Measurements from ENCODE around the gene NCMAP. TPM values are rescaled to one million over a fixed set of nuclear protein-coding genes. Genes with fewer than 3 reads are reported as not detected.
A peak's percentile ranks its signal among the peaks of the same experiment; 100 is the strongest.

The NCMAP gene
- total RNA-seq, 1 experiment from 2014 or later = 78.8 TPM

- Mint-ChIP-seq H3K27me3 (ENCODE audit: unreplicated experiment) (no peaks in the 10 kb centered on the region), H3K9me3 (ENCODE audit: low read depth, unreplicated experiment) (no peaks in the 10 kb centered on the region), H3K27ac (ENCODE audit: unreplicated experiment) (no peak overlapping the region), H3K4me1 (ENCODE audit: low read depth, unreplicated experiment) (peaks cover 8% of the 10 kb centered on the region), H3K4me3 (ENCODE audit: low read depth, unreplicated experiment) (no peak overlapping the region), H3K36me3 (ENCODE audit: insufficient read depth, unreplicated experiment) (peaks cover 24% of the 10 kb centered on the region)
- DNase-seq = no peak
- no peak for TF ChIP-seq CTCF (IDR thresholded peaks at IDR 0.05; ENCODE audit: unreplicated experiment)
- CTCF ChIA-PET = no interaction called here
- no TSS peak for BruUV-seq (replicated peaks)
- intact Hi-C loops (cut with micrococcal nuclease; ENCODE audit: unreplicated experiment) = no loop called here
These were observed 49.8 kb downstream of the NCMAP start for GRCh38 chr1:24605534-24606295.

GRCh38 chr1:24606296-24606605 is 50.4 kb downstream of the NCMAP start:
- Mint-ChIP-seq H3K27ac (ENCODE audit: unreplicated experiment) (no peak overlapping the region), H3K27me3 (ENCODE audit: unreplicated experiment) (no peaks in the 10 kb centered on the region), H3K4me3 (ENCODE audit: low read depth, unreplicated experiment) (no peak overlapping the region), H3K4me1 (ENCODE audit: low read depth, unreplicated experiment) (peaks cover 8% of the 10 kb centered on the region), H3K36me3 (ENCODE audit: insufficient read depth, unreplicated experiment) (peaks cover 23% of the 10 kb centered on the region), H3K9me3 (ENCODE audit: low read depth, unreplicated experiment) (no peaks in the 10 kb centered on the region)
- CTCF ChIA-PET = no interaction called here
- no TSS peak for BruUV-seq (replicated peaks)
- no peak for TF ChIP-seq CTCF (IDR thresholded peaks at IDR 0.05; ENCODE audit: unreplicated experiment)
- DNase-seq = no peak
- intact Hi-C loops (cut with micrococcal nuclease; ENCODE audit: unreplicated experiment) = no loop called here

GRCh38 chr1:24606621-24607020 is 50.7 kb downstream of the NCMAP start:
- BruUV-seq (replicated peaks) = TSS peak; percentile 4
- no peak overlapping the region for H3K4me3 Mint-ChIP-seq (ENCODE audit: low read depth, unreplicated experiment)
- peaks cover 23% of the 10 kb centered on the region for H3K36me3 Mint-ChIP-seq (ENCODE audit: insufficient read depth, unreplicated experiment)
- H3K4me1 Mint-ChIP-seq (ENCODE audit: low read depth, unreplicated experiment) = peaks cover 8% of the 10 kb centered on the region
- H3K9me3 Mint-ChIP-seq (ENCODE audit: low read depth, unreplicated experiment) = no peaks in the 10 kb centered on the region
- DNase-seq = no peak
- intact Hi-C loops (cut with micrococcal nuclease; ENCODE audit: unreplicated experiment) = no loop called here
- no peak overlapping the region for H3K27ac Mint-ChIP-seq (ENCODE audit: unreplicated experiment)
- TF ChIP-seq CTCF (IDR thresholded peaks at IDR 0.05; ENCODE audit: unreplicated experiment) = no peak
- CTCF ChIA-PET = no interaction called here
- H3K27me3 Mint-ChIP-seq (ENCODE audit: unreplicated experiment) = no peaks in the 10 kb centered on the region

- Mint-ChIP-seq H3K36me3 (ENCODE audit: insufficient read depth, unreplicated experiment) (peaks cover 23% of the 10 kb centered on the region), H3K27ac (ENCODE audit: unreplicated experiment) (no peak overlapping the region), H3K9me3 (ENCODE audit: low read depth, unreplicated experiment) (no peaks in the 10 kb centered on the region), H3K4me1 (ENCODE audit: low read depth, unreplicated experiment) (no peaks in the 10 kb centered on the region), H3K4me3 (ENCODE audit: low read depth, unreplicated experiment) (no peak overlapping the region), H3K27me3 (ENCODE audit: unreplicated experiment) (no peaks in the 10 kb centered on the region)
- no TSS peak for BruUV-seq (replicated peaks)
- TF ChIP-seq CTCF (IDR thresholded peaks at IDR 0.05; ENCODE audit: unreplicated experiment) = no peak
- intact Hi-C loops (cut with micrococcal nuclease; ENCODE audit: unreplicated experiment) = no loop called here
- DNase-seq = no peak
- CTCF ChIA-PET = no interaction called here
These were observed 54.1 kb downstream of the NCMAP start for GRCh38 chr1:24609949-24610517.
